Measurements from ENCODE around the gene DHRS12. TPM values are rescaled to one million over a fixed set of nuclear protein-coding genes. Genes with fewer than 3 reads are reported as not detected.

The DHRS12 gene
- total and polyA plus RNA-seq, 8 donors: 13.8 to 39.4 (median 26.5) TPM

GRCh38 chr13:51820016-51820597, 16.1 kb upstream of the DHRS12 start:
- ATAC-seq: no peak
- H3K4me3 ChIP-seq: no peak overlapping the region
- no peaks in the 10 kb centered on the region for H3K9me3 ChIP-seq
- intact Hi-C loops (cut with DNase I): no loop called here
- WGBS, 2 donors: 70 to 73% methylated on average over 4 of the region's 4 CpGs
- no peaks in the 10 kb centered on the region for H3K36me3 ChIP-seq
- H3K27me3 ChIP-seq: no peaks in the 10 kb centered on the region
- TF ChIP-seq CTCF (IDR thresholded peaks at IDR 0.05): no peak
- peaks cover 0 to 7% (median 6%) of the 10 kb centered on the region in 3 donors for H3K4me1 ChIP-seq
- no peak for FAIRE-seq
- no peak overlapping the region for H3K27ac ChIP-seq
- DNase-seq: no peak

GRCh38 chr13:51819544-51819943, 15.6 kb upstream of the DHRS12 start:
- Histone ChIP-seq H3K4me1 (peaks cover 4 to 10% (median 7%) of the 10 kb centered on the region in 3 donors), H3K27ac (no peak overlapping the region), H3K9me3 (no peaks in the 10 kb centered on the region), H3K36me3 (no peaks in the 10 kb centered on the region), H3K27me3 (no peaks in the 10 kb centered on the region), H3K4me3 (no peak overlapping the region)
- DNase-seq (no peak), FAIRE-seq (no peak), ATAC-seq (no peak)
- TF ChIP-seq CTCF (IDR thresholded peaks at IDR 0.05): no peak
- intact Hi-C loops (cut with DNase I): no loop called here
- 81 to 88% methylated on average over 3 of the region's 3 CpGs for WGBS, 2 donors

- intact Hi-C loops (cut with DNase I): no loop called here
- Histone ChIP-seq H3K4me3 (no peak overlapping the region), H3K36me3 (no peaks in the 10 kb centered on the region), H3K27me3 (no peaks in the 10 kb centered on the region), H3K4me1 (peaks cover 4 to 10% (median 7%) of the 10 kb centered on the region in 3 donors), H3K27ac (no peak overlapping the region), H3K9me3 (no peaks in the 10 kb centered on the region)
- 83 to 84% methylated on average over 8 to 9 of the region's 9 CpGs for WGBS, 2 donors
- ATAC-seq (no peak), DNase-seq (no peak), FAIRE-seq (no peak)
- no peak for TF ChIP-seq CTCF (IDR thresholded peaks at IDR 0.05)
Observed at GRCh38 chr13:51818781-51819511, 15.0 kb upstream of the DHRS12 start.

- 82 to 86% methylated on average over 4 of the region's 4 CpGs for WGBS, 2 donors
- TF ChIP-seq CTCF (IDR thresholded peaks at IDR 0.05): no peak
- Histone ChIP-seq H3K9me3 (no peaks in the 10 kb centered on the region), H3K27me3 (no peaks in the 10 kb centered on the region), H3K4me1 (peaks cover 4 to 10% (median 7%) of the 10 kb centered on the region in 3 donors), H3K4me3 (no peak overlapping the region), H3K27ac (no peak overlapping the region), H3K36me3 (no peaks in the 10 kb centered on the region)
- DNase-seq: no peak
- intact Hi-C loops (cut with DNase I): no loop called here
- FAIRE-seq: no peak
- no peak for ATAC-seq
Observed at GRCh38 chr13:51818276-51818675, 14.3 kb upstream of the DHRS12 start.

GRCh38 chr13:51817717-51818116, 13.8 kb upstream of the DHRS12 start:
- intact Hi-C loops (cut with DNase I): no loop called here
- FAIRE-seq: no peak
- Histone ChIP-seq H3K9me3 (no peaks in the 10 kb centered on the region), H3K36me3 (no peaks in the 10 kb centered on the region), H3K27me3 (no peaks in the 10 kb centered on the region), H3K4me3 (no peak overlapping the region), H3K4me1 (peaks cover 4 to 10% (median 7%) of the 10 kb centered on the region in 3 donors), H3K27ac (no peak overlapping the region)
- ATAC-seq: no peak
- no peak for DNase-seq
- no peak for TF ChIP-seq CTCF (IDR thresholded peaks at IDR 0.05)
- 70 to 86% methylated on average over 8 of the region's 8 CpGs for WGBS, 2 donors

All from pancreas (tissue), 10 donors.